ENCODE data around the gene KCNQ1OT1.

KCNQ1OT1 gene

GRCh38 chr11:2591805-2592204 lies 108.0 kb downstream of the KCNQ1OT1 start:
- Histone ChIP-seq H3K36me3 (replicated peaks in 1 of 2; ENCODE audit: control insufficient read depth in 2 of 2, insufficient read depth in 2 of 2, low read length in 2 of 2) (no peaks in the 10 kb centered on the region), H3K9me3 (replicated peaks in 1 of 2; ENCODE audit: control insufficient read depth in 2 of 2, insufficient read depth in 1 of 2, low read depth in 1 of 2, low read length in 2 of 2) (peaks cover 0 to 5% of the 10 kb centered on the region in 2 donors), H2BK12ac (ENCODE audit: low read length) (no peak overlapping the region), H3K9ac (ENCODE audit: low read depth, low read length, poor library complexity) (no peak overlapping the region), H2AK5ac (ENCODE audit: low read depth, low read length) (peak overlapping the region; percentile 34), H2BK120ac (ENCODE audit: low read depth, low read length) (no peak overlapping the region), H2AFZ (ENCODE audit: low read length) (no peak overlapping the region), H4K91ac (ENCODE audit: low read depth, low read length, poor library complexity) (no peak overlapping the region), H3K4me3 (ENCODE audit: low read length in 2 of 2) (no peak overlapping the region), H3K14ac (ENCODE audit: low read length) (peak overlapping the region; percentile 10), H3K18ac (ENCODE audit: low read length) (peak overlapping the region; percentile 38), H3K79me1 (ENCODE audit: low read depth, low read length) (peaks cover 2% of the 10 kb centered on the region), H3K23ac (ENCODE audit: low read depth, low read length, poor library complexity) (no peak overlapping the region), H4K8ac (ENCODE audit: low read depth, low read length) (no peak overlapping the region), H3K4ac (ENCODE audit: low read length) (no peak overlapping the region), H3K4me2 (ENCODE audit: insufficient read depth, low read length, poor library complexity, severe bottlenecking) (no peak overlapping the region), H2BK15ac (ENCODE audit: low read length) (peak overlapping the region; percentile 3), H2BK5ac (ENCODE audit: low read length) (peak overlapping the region; percentile 60), H3K27ac (replicated peaks; ENCODE audit: low read length) (no peak overlapping the region), H3K27me3 (ENCODE audit: control insufficient read depth in 3 of 3, insufficient read depth in 3 of 3, low read depth in 1 of 3, low read length in 3 of 3) (peaks cover 0 to 7% (median 0%) of the 10 kb centered on the region in 3 experiments), H3K4me1 (ENCODE audit: control insufficient read depth in 2 of 2, insufficient read depth in 1 of 2, low read depth in 1 of 2, low read length in 2 of 2) (peaks cover 0 to 12% of the 10 kb centered on the region in 2 donors)
- no CpG with 5 or more reads among the region's 10 CpGs for WGBS, 2 donors (ENCODE audit: extremely low coverage in 2 of 2, insufficient read length in 2 of 2, insufficient replicate concordance in 1 of 2)
- no peak for DNase-seq (ENCODE audit: low spot score)

- H2BK120ac ChIP-seq (ENCODE audit: low read depth, low read length): peak overlapping the region; percentile 25
- no CpG with 5 or more reads among the region's 28 CpGs for WGBS, 2 donors (ENCODE audit: extremely low coverage in 2 of 2, insufficient read length in 2 of 2, insufficient replicate concordance in 1 of 2)
- H2AK5ac ChIP-seq (ENCODE audit: low read depth, low read length): peak overlapping the region; percentile 51
- H3K27ac ChIP-seq (replicated peaks; ENCODE audit: low read length): no peak overlapping the region
- H4K8ac ChIP-seq (ENCODE audit: low read depth, low read length): no peak overlapping the region
- H3K14ac ChIP-seq (ENCODE audit: low read length): peak overlapping the region; percentile 47
- H3K4me2 ChIP-seq (ENCODE audit: insufficient read depth, low read length, poor library complexity, severe bottlenecking): no peak overlapping the region
- H3K4ac ChIP-seq (ENCODE audit: low read length): no peak overlapping the region
- no peaks in the 10 kb centered on the region for H3K36me3 ChIP-seq (replicated peaks in 1 of 2; ENCODE audit: control insufficient read depth in 2 of 2, insufficient read depth in 2 of 2, low read length in 2 of 2)
- no peak overlapping the region for H2BK15ac ChIP-seq (ENCODE audit: low read length)
- H3K18ac ChIP-seq (ENCODE audit: low read length): peak overlapping the region; percentile 83
- H3K79me1 ChIP-seq (ENCODE audit: low read depth, low read length): peaks cover 2% of the 10 kb centered on the region
- H4K91ac ChIP-seq (ENCODE audit: low read depth, low read length, poor library complexity): no peak overlapping the region
- peak overlapping the region; percentile 56 for H3K23ac ChIP-seq (ENCODE audit: low read depth, low read length, poor library complexity)
- peaks cover 0 to 7% (median 0%) of the 10 kb centered on the region in 3 experiments for H3K27me3 ChIP-seq (ENCODE audit: control insufficient read depth in 3 of 3, insufficient read depth in 3 of 3, low read depth in 1 of 3, low read length in 3 of 3)
- H2BK12ac ChIP-seq (ENCODE audit: low read length): peak overlapping the region; percentile 24
- H3K9ac ChIP-seq (ENCODE audit: low read depth, low read length, poor library complexity): no peak overlapping the region
- H3K9me3 ChIP-seq (replicated peaks in 1 of 2; ENCODE audit: control insufficient read depth in 2 of 2, insufficient read depth in 1 of 2, low read depth in 1 of 2, low read length in 2 of 2): peaks cover 0 to 5% of the 10 kb centered on the region in 2 donors
- H3K4me3 ChIP-seq (ENCODE audit: low read length in 2 of 2): no peak overlapping the region
- no peak overlapping the region for H2BK5ac ChIP-seq (ENCODE audit: low read length)
- H3K4me1 ChIP-seq (ENCODE audit: control insufficient read depth in 2 of 2, insufficient read depth in 1 of 2, low read depth in 1 of 2, low read length in 2 of 2): peaks cover 0 to 12% of the 10 kb centered on the region in 2 donors
- H2AFZ ChIP-seq (ENCODE audit: low read length): no peak overlapping the region
- DNase-seq (ENCODE audit: low spot score): no peak
Observed at GRCh38 chr11:2590965-2591754, 108.6 kb downstream of the KCNQ1OT1 start.

- no peaks in the 10 kb centered on the region for H3K36me3 ChIP-seq (replicated peaks in 1 of 2; ENCODE audit: control insufficient read depth in 2 of 2, insufficient read depth in 2 of 2, low read length in 2 of 2)
- no peak overlapping the region for H2BK12ac ChIP-seq (ENCODE audit: low read length)
- no peak for DNase-seq (ENCODE audit: low spot score)
- H3K4ac ChIP-seq (ENCODE audit: low read length): no peak overlapping the region
- H3K27me3 ChIP-seq (ENCODE audit: control insufficient read depth in 3 of 3, insufficient read depth in 3 of 3, low read depth in 1 of 3, low read length in 3 of 3): peaks cover 0 to 7% (median 0%) of the 10 kb centered on the region in 3 experiments
- no peak overlapping the region for H2AFZ ChIP-seq (ENCODE audit: low read length)
- H3K23ac ChIP-seq (ENCODE audit: low read depth, low read length, poor library complexity): no peak overlapping the region
- peak overlapping the region; percentile 25 for H2BK120ac ChIP-seq (ENCODE audit: low read depth, low read length)
- peaks cover 0 to 5% of the 10 kb centered on the region in 2 donors for H3K9me3 ChIP-seq (replicated peaks in 1 of 2; ENCODE audit: control insufficient read depth in 2 of 2, insufficient read depth in 1 of 2, low read depth in 1 of 2, low read length in 2 of 2)
- H3K4me3 ChIP-seq (ENCODE audit: low read length in 2 of 2): no peak overlapping the region
- peak overlapping the region; percentile 47 for H3K14ac ChIP-seq (ENCODE audit: low read length)
- no peak overlapping the region for H4K91ac ChIP-seq (ENCODE audit: low read depth, low read length, poor library complexity)
- peak overlapping the region; percentile 51 for H2AK5ac ChIP-seq (ENCODE audit: low read depth, low read length)
- H3K27ac ChIP-seq (replicated peaks; ENCODE audit: low read length): no peak overlapping the region
- H3K18ac ChIP-seq (ENCODE audit: low read length): peak overlapping the region; percentile 83
- H3K4me2 ChIP-seq (ENCODE audit: insufficient read depth, low read length, poor library complexity, severe bottlenecking): no peak overlapping the region
- no CpG with 5 or more reads among the region's 13 CpGs for WGBS, 2 donors (ENCODE audit: extremely low coverage in 2 of 2, insufficient read length in 2 of 2, insufficient replicate concordance in 1 of 2)
- no peak overlapping the region for H2BK15ac ChIP-seq (ENCODE audit: low read length)
- H3K9ac ChIP-seq (ENCODE audit: low read depth, low read length, poor library complexity): no peak overlapping the region
- H4K8ac ChIP-seq (ENCODE audit: low read depth, low read length): no peak overlapping the region
- H3K79me1 ChIP-seq (ENCODE audit: low read depth, low read length): peaks cover 2% of the 10 kb centered on the region
- peaks cover 0 to 12% of the 10 kb centered on the region in 2 donors for H3K4me1 ChIP-seq (ENCODE audit: control insufficient read depth in 2 of 2, insufficient read depth in 1 of 2, low read depth in 1 of 2, low read length in 2 of 2)
- H2BK5ac ChIP-seq (ENCODE audit: low read length): no peak overlapping the region
Observed at GRCh38 chr11:2590131-2590964, 109.4 kb downstream of the KCNQ1OT1 start.

- Histone ChIP-seq H3K4me3 (ENCODE audit: low read length in 2 of 2) (no peak overlapping the region), H3K9ac (ENCODE audit: low read depth, low read length, poor library complexity) (no peak overlapping the region), H2AFZ (ENCODE audit: low read length) (no peak overlapping the region), H2BK15ac (ENCODE audit: low read length) (peak overlapping the region; percentile 77), H4K8ac (ENCODE audit: low read depth, low read length) (no peak overlapping the region), H3K9me3 (replicated peaks in 1 of 2; ENCODE audit: control insufficient read depth in 2 of 2, insufficient read depth in 1 of 2, low read depth in 1 of 2, low read length in 2 of 2) (peaks cover 0 to 5% of the 10 kb centered on the region in 2 donors), H3K4ac (ENCODE audit: low read length) (no peak overlapping the region), H4K91ac (ENCODE audit: low read depth, low read length, poor library complexity) (no peak overlapping the region), H2BK12ac (ENCODE audit: low read length) (peak overlapping the region; percentile 52), H2BK120ac (ENCODE audit: low read depth, low read length) (no peak overlapping the region), H3K4me1 (ENCODE audit: control insufficient read depth in 2 of 2, insufficient read depth in 1 of 2, low read depth in 1 of 2, low read length in 2 of 2) (peaks cover 0 to 12% of the 10 kb centered on the region in 2 donors), H3K14ac (ENCODE audit: low read length) (peak overlapping the region; percentile 39), H3K23ac (ENCODE audit: low read depth, low read length, poor library complexity) (peak overlapping the region; percentile 56), H3K79me1 (ENCODE audit: low read depth, low read length) (peaks cover 2% of the 10 kb centered on the region), H3K4me2 (ENCODE audit: insufficient read depth, low read length, poor library complexity, severe bottlenecking) (no peak overlapping the region), H3K36me3 (replicated peaks in 1 of 2; ENCODE audit: control insufficient read depth in 2 of 2, insufficient read depth in 2 of 2, low read length in 2 of 2) (no peaks in the 10 kb centered on the region), H3K27me3 (ENCODE audit: control insufficient read depth in 3 of 3, insufficient read depth in 3 of 3, low read depth in 1 of 3, low read length in 3 of 3) (peaks cover 0 to 7% (median 0%) of the 10 kb centered on the region in 3 experiments), H2BK5ac (ENCODE audit: low read length) (no peak overlapping the region), H3K27ac (replicated peaks; ENCODE audit: low read length) (no peak overlapping the region), H2AK5ac (ENCODE audit: low read depth, low read length) (peak overlapping the region; percentile 69), H3K18ac (ENCODE audit: low read length) (peak overlapping the region; percentile 61)
- WGBS, 2 donors (ENCODE audit: extremely low coverage in 2 of 2, insufficient read length in 2 of 2, insufficient replicate concordance in 1 of 2): no CpG with 5 or more reads among the region's 12 CpGs
- DNase-seq (ENCODE audit: low spot score): no peak
Observed at GRCh38 chr11:2589538-2589934, 110.3 kb downstream of the KCNQ1OT1 start.

Measured in neuronal stem cell (in vitro differentiated cells).